GM23338 (cell line): ENCODE results near the gene PPP2R1A. TPM values are rescaled to one million over a fixed set of nuclear protein-coding genes. Genes with fewer than 3 reads are reported as not detected.

Experiments
- ATAC-seq: fragments of 200-7000 bp; cut with Tn5 transposase; 3 replicates; pipeline ENCODE4 v1.9.1; 2020
- DNase-seq: peaks from one replicate; pipeline ENCODE4 v3.0.0-alpha.2; 2015; ENCODE audit warnings: low spot score
- H2AFZ ChIP-seq: fragments of 200-600 bp; sonication (generic); 2 replicates; pipeline ENCODE4 v1.8.0; 2016; ENCODE audit warnings: antibody characterized with exemption, mild to moderate bottlenecking, moderate library complexity
- H3F3A ChIP-seq: fragments of 200-600 bp; sonication (generic); replicated peaks from 2 replicates; pipeline ENCODE4 v1.8.0; 2017; ENCODE audit warnings: antibody characterized with exemption, mixed run types, low read depth
- H3K27ac ChIP-seq: fragments of 200-600 bp; sonication (generic); 2 replicates; pipeline ENCODE4 v1.6.1; 2016; ENCODE audit warnings: low read depth
- H3K27me3 ChIP-seq: fragments of 200-600 bp; sonication (generic); 2 replicates; pipeline ENCODE4 v1.8.0; 2016; ENCODE audit warnings: mild to moderate bottlenecking, mixed run types, moderate library complexity; ENCODE audit not compliant: insufficient read depth
- H3K36me3 ChIP-seq: fragments of 200-600 bp; sonication (generic); 2 replicates; pipeline ENCODE4 v1.8.0; 2016; ENCODE audit warnings: mild to moderate bottlenecking; ENCODE audit not compliant: insufficient read depth
- H3K4me1 ChIP-seq: fragments of 200-600 bp; sonication (generic); 2 replicates; pipeline ENCODE4 v1.8.0; 2016; ENCODE audit warnings: mild to moderate bottlenecking, moderate library complexity; ENCODE audit not compliant: insufficient read depth
- H3K4me2 ChIP-seq: fragments of 200-600 bp; sonication (generic); 2 replicates; pipeline ENCODE4 v1.7.1; 2017; ENCODE audit warnings: mixed run types
- H3K4me3 ChIP-seq: fragments of 200-600 bp; sonication (generic); 2 replicates; pipeline ENCODE4 v1.6.1; 2016; ENCODE audit warnings: mixed run types
- H3K79me2 ChIP-seq: fragments of 200-600 bp; sonication (generic); replicated peaks from 2 replicates; pipeline ENCODE4 v1.8.0; 2017; ENCODE audit warnings: mild to moderate bottlenecking; ENCODE audit not compliant: insufficient read depth
- H3K9me2 ChIP-seq: fragments of 200-600 bp; sonication (generic); 2 replicates; pipeline ENCODE4 v1.8.0; 2017; ENCODE audit not compliant: insufficient read depth
- H4K20me1 ChIP-seq: fragments of 200-600 bp; sonication (generic); replicated peaks from 2 replicates; pipeline ENCODE4 v1.8.0; 2017; ENCODE audit warnings: mild to moderate bottlenecking; ENCODE audit not compliant: insufficient read depth
- H3K27ac Mint-ChIP-seq: 2 replicates; pipeline ENCODE4 v1.8.0; 2020; ENCODE audit warnings: inconsistent platforms, mild to moderate bottlenecking, moderate library complexity, mixed read lengths
- H3K27me3 Mint-ChIP-seq: 3 replicates; pipeline ENCODE4 v1.8.0; 2022; ENCODE audit warnings: low read depth, mild to moderate bottlenecking, moderate library complexity, mixed read lengths, inconsistent platforms; ENCODE audit not compliant: insufficient read depth, poor library complexity
- H3K36me3 Mint-ChIP-seq: 3 replicates; pipeline ENCODE4 v1.8.0; 2021; ENCODE audit warnings: low read depth, mild to moderate bottlenecking, inconsistent platforms, moderate library complexity, mixed read lengths
- H3K4me1 Mint-ChIP-seq: 3 replicates; pipeline ENCODE4 v1.8.0; 2020; ENCODE audit warnings: mild to moderate bottlenecking, inconsistent platforms, mixed read lengths
- H3K4me3 Mint-ChIP-seq: 3 replicates; pipeline ENCODE4 v1.8.0; 2021; ENCODE audit warnings: moderate library complexity, mild to moderate bottlenecking, inconsistent platforms, mixed read lengths
- H3K9me3 Mint-ChIP-seq: 3 replicates; pipeline ENCODE4 v1.8.0; 2020; ENCODE audit warnings: moderate library complexity, mild to moderate bottlenecking, inconsistent platforms, mixed read lengths
- CREB1 ChIP-seq: fragments of 250-450 bp; sonication (Bioruptor Pico); IDR thresholded peaks from 2 replicates; pipeline ENCODE4 v1.5.0; 2020; ENCODE audit warnings: low read depth, mild to moderate bottlenecking, moderate library complexity
- EZH2 ChIP-seq: fragments of 200-600 bp; sonication (generic); IDR thresholded peaks from one replicate; pipeline ENCODE4 v1.8.0; 2017; ENCODE audit warnings: antibody characterized with exemption, mild to moderate bottlenecking, low read depth; ENCODE audit not compliant: unreplicated experiment
- EZH2phosphoT487 ChIP-seq: fragments of 200-600 bp; sonication (generic); IDR thresholded peaks from one replicate; pipeline ENCODE4 v1.8.1; 2018; ENCODE audit warnings: antibody characterized with exemption; ENCODE audit not compliant: unreplicated experiment
- NANOG ChIP-seq: IDR thresholded peaks from 2 replicates; pipeline ENCODE4 v1.6.1; 2016; ENCODE audit warnings: antibody characterized with exemption, borderline replicate concordance
- POLR2AphosphoS5 ChIP-seq: IDR thresholded peaks from 2 replicates; pipeline ENCODE4 v1.6.1; 2016; ENCODE audit warnings: antibody characterized with exemption, low read depth
- STAT1 ChIP-seq: IDR thresholded peaks from one replicate; pipeline ENCODE4 v1.6.1; 2016; ENCODE audit warnings: antibody characterized with exemption; ENCODE audit not compliant: unreplicated experiment
- polyA plus RNA-seq: library from polyadenylated mRNA; unstranded; fragments of >200 nt; fragmentation: Nextera tagmentation; extraction: Ambion mirVana; gene quantifications from 2 replicates; pipeline ENCODE4 v1.2.1, GENCODE V29; 2016
- total RNA-seq: library from RNA; depleted of rRNA; stranded (reverse); fragments of >200 nt; shearing (Covaris generic); gene quantifications from 2 replicates; pipeline ENCODE4 v1.2.3, GENCODE V29; 2014
- TF ChIP-seq, protein P1 (sequence below): IDR thresholded peaks from 2 replicates; pipeline ENCODE4 v1.6.1; 2016; ENCODE audit warnings: antibody characterized with exemption
- TF ChIP-seq, protein P2 (sequence below), 2 experiments: fragments of 200-600 bp in 1 of 2; sonication (generic) in 1 of 2; conservative IDR thresholded peaks; 2 replicates each; pipeline versions ENCODE4 v1.5.1 to v1.6.1; 2016 to 2017; ENCODE audit warnings: antibody characterized with exemption in 2 of 2, low read depth in 2 of 2, mild to moderate bottlenecking in 2 of 2, moderate library complexity in 1 of 2
- TF ChIP-seq, protein P3 (sequence below): IDR thresholded peaks from one replicate; pipeline ENCODE4 v1.6.1; 2018; ENCODE audit warnings: antibody characterized with exemption; ENCODE audit not compliant: unreplicated experiment

PPP2R1A gene
- total and polyA plus RNA-seq, 2 experiments from 2014 or later = 212 to 381 TPM

DNA sequence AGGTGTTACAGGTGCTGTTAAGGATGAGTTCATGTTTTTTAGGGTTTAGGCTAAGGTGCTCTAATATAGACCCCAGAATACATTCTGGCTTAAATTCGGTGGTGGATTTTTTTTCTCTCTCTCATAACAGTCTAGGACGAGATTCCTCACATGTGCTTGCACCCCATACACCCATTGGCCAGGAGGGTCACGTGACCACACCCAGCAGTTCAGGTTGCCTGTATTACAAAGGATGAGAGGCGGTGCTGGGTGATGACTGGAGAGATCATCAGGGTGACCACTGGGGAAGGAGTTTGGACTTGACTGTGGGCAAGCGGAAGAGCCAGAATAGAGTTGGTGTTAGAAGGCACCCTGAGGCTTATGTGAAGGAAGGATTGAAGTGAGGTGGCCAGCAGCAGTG lies 27.7 kb downstream of the PPP2R1A start (continued):
- TF ChIP-seq NANOG (no peak), EZH2 (no peak), POLR2AphosphoS5 (no peak), EZH2phosphoT487 (no peak), STAT1 (no peak)
- TF ChIP-seq, protein P1, sequence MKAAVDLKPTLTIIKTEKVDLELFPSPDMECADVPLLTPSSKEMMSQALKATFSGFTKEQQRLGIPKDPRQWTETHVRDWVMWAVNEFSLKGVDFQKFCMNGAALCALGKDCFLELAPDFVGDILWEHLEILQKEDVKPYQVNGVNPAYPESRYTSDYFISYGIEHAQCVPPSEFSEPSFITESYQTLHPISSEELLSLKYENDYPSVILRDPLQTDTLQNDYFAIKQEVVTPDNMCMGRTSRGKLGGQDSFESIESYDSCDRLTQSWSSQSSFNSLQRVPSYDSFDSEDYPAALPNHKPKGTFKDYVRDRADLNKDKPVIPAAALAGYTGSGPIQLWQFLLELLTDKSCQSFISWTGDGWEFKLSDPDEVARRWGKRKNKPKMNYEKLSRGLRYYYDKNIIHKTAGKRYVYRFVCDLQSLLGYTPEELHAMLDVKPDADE = no peak
- TF ChIP-seq, protein P2, sequence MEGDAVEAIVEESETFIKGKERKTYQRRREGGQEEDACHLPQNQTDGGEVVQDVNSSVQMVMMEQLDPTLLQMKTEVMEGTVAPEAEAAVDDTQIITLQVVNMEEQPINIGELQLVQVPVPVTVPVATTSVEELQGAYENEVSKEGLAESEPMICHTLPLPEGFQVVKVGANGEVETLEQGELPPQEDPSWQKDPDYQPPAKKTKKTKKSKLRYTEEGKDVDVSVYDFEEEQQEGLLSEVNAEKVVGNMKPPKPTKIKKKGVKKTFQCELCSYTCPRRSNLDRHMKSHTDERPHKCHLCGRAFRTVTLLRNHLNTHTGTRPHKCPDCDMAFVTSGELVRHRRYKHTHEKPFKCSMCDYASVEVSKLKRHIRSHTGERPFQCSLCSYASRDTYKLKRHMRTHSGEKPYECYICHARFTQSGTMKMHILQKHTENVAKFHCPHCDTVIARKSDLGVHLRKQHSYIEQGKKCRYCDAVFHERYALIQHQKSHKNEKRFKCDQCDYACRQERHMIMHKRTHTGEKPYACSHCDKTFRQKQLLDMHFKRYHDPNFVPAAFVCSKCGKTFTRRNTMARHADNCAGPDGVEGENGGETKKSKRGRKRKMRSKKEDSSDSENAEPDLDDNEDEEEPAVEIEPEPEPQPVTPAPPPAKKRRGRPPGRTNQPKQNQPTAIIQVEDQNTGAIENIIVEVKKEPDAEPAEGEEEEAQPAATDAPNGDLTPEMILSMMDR (conservative IDR thresholded peaks at IDR 0.05; ENCODE audit: low read depth in 2 of 2) = no peak

DNA sequence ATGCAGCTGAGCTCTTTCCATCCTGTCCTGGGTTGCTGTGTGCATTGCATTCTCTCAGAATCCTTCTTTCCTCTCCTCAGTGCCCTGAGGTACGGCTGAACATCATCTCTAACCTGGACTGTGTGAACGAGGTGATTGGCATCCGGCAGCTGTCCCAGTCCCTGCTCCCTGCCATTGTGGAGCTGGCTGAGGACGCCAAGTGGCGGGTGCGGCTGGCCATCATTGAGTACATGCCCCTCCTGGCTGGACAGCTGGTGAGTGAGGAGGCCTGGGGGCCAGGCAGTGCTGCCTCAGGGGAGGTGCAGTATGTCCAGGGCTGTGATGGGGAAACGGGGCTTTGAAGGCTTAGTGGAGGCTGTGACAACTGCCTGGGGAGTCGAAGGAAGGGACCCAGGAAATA lies 29.8 kb downstream of the PPP2R1A start:
- H4K20me1 ChIP-seq = peaks cover 3% of the 10 kb centered on the region; the same call in 1 of the 2 replicates
- no peak overlapping the region for H3K27ac ChIP-seq
- DNase-seq (no peak), ATAC-seq (no peak)
- H3K9me2 ChIP-seq = no peaks in the 10 kb centered on the region
- H3K27me3 Mint-ChIP-seq = peaks cover 1% of the 10 kb centered on the region
- no peaks in the 10 kb centered on the region for H3K27me3 ChIP-seq
- peaks cover 4% of the 10 kb centered on the region; the same call in 1 of the 2 replicates for H3K79me2 ChIP-seq
- peaks cover 95% of the 10 kb centered on the region for H3K36me3 Mint-ChIP-seq
- no peak overlapping the region for H3K4me3 ChIP-seq
- no peak overlapping the region for H3K27ac Mint-ChIP-seq
- H3K4me2 ChIP-seq = no peak overlapping the region
- no peaks in the 10 kb centered on the region for H3F3A ChIP-seq
- H2AFZ ChIP-seq = no peak overlapping the region
- no peak overlapping the region for H3K4me3 Mint-ChIP-seq
- H3K4me1 Mint-ChIP-seq = no peaks in the 10 kb centered on the region
- peaks cover 77% of the 10 kb centered on the region for H3K36me3 ChIP-seq
- H3K4me1 ChIP-seq = no peaks in the 10 kb centered on the region
- H3K9me3 Mint-ChIP-seq = no peaks in the 10 kb centered on the region; the same call in 2 of the 3 replicates
- TF ChIP-seq, protein P2 (conservative IDR thresholded peaks at IDR 0.05; ENCODE audit: low read depth in 2 of 2) = no peak
- TF ChIP-seq EZH2phosphoT487 (no peak), CREB1 (no peak), POLR2AphosphoS5 (no peak), STAT1 (no peak), EZH2 (no peak)
- TF ChIP-seq, protein P3, sequence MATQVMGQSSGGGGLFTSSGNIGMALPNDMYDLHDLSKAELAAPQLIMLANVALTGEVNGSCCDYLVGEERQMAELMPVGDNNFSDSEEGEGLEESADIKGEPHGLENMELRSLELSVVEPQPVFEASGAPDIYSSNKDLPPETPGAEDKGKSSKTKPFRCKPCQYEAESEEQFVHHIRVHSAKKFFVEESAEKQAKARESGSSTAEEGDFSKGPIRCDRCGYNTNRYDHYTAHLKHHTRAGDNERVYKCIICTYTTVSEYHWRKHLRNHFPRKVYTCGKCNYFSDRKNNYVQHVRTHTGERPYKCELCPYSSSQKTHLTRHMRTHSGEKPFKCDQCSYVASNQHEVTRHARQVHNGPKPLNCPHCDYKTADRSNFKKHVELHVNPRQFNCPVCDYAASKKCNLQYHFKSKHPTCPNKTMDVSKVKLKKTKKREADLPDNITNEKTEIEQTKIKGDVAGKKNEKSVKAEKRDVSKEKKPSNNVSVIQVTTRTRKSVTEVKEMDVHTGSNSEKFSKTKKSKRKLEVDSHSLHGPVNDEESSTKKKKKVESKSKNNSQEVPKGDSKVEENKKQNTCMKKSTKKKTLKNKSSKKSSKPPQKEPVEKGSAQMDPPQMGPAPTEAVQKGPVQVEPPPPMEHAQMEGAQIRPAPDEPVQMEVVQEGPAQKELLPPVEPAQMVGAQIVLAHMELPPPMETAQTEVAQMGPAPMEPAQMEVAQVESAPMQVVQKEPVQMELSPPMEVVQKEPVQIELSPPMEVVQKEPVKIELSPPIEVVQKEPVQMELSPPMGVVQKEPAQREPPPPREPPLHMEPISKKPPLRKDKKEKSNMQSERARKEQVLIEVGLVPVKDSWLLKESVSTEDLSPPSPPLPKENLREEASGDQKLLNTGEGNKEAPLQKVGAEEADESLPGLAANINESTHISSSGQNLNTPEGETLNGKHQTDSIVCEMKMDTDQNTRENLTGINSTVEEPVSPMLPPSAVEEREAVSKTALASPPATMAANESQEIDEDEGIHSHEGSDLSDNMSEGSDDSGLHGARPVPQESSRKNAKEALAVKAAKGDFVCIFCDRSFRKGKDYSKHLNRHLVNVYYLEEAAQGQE = no peak
